ENCODE results near the gene ORC1.

ORC1 gene

DNA sequence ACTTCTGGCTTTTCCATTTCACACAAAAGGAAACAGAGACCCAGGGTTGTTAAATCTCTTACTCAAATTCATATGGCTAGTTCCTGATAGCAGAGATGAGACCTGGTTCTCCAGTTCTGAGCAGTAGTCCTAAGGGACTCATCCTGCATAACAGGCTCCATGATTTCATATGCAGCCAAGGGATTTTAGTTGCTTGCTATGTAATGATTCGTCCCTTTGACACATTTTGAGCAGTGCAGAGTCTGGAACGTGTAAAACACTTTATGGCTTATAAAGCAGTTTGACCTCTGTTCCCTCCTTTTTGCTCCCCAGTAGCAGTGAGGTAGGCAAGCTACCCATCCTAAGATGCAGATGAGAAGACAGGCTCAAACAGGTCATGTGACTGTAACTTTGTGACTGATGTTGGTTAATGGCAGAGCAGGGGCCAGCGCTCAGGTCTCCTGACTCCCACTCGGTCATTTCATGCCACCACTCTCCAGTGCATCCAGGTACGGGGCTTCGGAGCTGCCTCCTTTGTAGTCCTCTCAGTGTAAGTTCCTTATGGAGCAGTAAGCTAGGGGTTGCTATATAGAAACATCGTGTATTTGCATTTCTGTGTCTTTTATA lies 62.5 kb downstream of the ORC1 start:
- DNase-seq, result no peak

DNA sequence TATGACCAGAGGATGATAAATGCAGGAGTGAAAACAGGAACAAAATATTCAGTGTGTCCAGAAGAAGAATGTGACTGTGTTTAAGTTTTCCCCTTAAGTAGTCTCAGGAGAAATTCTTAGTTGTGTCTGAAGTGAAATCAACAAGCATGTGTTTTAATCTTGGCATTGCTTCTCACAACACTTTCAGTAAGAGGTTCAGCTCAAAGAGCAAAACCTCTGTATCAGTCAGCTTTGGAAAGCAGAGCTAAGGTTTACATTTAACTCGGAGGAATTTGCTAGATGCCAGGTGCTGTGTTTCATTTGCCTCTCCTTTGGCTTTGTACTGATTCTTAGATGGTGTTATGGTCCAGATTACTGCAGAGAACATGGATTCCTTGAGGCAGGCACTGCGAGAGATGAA lies 66.8 kb downstream of the ORC1 start:
- DNase-seq, result peak; percentile 3

DNA sequence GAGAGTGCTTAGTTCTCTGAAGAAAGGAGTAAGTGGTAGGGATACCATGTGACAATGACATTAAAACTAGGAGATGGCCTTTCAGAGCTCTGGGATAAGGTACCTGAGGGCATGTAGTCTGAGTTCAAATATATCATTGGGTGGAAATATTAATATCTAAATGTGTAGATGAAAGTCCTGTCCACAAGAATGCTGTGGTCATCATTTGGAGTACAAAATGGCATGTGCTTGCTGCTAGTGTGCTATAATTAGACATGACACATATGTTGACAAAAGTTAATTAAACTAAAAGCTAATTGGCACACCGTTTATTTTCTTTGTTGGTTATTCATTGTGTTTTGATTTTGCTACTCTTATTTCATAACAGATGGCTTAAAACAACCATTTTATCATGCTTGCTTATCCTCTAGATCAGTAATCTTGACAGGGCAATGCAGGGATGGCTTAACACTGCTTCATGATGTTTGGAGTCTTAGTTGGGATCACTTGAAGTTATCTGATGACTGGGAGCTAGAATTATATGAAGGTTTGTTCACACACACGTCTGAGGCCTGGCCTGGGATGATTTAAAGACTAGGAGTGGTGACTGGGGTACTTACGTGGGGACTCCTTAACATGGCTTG lies 69.2 kb downstream of the ORC1 start:
- DNase-seq, result no peak

DNA sequence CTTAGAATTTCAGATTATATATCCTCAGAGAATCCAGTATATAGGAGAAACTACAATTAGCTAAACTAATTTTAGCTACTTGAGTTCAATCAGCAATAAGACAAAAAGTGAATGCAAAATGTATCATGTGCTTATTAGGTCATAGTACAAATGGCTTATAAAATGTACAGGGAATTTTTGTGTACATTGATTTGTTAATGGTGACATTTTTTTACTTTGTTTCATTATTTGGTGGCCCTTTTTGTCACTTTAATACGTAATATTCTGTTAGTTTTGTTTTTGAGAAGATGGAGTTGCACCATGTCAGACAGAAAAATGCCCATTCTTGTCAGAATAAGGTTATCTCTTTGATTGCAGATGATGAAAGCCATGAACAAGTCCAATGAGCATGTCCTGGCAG lies 71.8 kb downstream of the ORC1 start:
- no peak for DNase-seq

DNA sequence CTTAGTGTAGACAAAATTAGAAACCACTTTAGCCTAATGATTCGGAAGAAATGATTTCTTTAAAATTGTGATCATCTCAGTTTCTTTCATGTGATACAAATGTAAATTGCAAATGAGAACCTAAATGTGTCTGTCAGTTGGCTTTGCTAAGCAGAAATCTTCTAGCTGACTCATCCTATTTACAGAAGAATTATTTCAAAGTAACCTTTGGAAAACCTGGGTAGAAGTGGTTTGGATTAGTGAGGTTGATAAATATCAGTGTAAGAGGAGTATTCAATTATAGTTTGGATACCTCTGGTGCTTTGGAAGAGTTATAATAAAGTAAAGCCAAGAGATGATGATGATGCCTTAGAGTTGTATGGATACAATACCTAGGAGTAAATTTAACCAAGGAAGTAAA lies 75.6 kb downstream of the ORC1 start:
- no peak for DNase-seq

DNA sequence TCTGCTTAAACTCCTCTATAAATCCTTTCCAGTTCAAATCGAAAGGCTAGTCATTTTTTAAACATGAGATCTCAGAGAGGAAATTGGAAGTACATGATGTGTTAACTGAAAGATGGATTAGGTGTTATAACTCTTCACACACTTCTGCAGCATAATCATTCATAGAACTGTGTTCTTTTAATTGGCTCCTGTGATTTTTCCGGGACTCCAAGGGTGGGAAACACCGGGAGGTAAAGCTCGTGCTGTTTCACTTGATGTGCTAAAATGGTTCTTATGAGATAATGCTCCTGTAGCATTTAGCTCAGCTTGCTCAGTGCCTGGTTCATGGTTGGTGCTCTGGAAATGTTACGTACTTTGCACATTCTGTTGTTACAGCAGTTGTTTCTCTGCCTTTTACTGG lies 78.4 kb downstream of the ORC1 start:
- no peak for DNase-seq

DNA sequence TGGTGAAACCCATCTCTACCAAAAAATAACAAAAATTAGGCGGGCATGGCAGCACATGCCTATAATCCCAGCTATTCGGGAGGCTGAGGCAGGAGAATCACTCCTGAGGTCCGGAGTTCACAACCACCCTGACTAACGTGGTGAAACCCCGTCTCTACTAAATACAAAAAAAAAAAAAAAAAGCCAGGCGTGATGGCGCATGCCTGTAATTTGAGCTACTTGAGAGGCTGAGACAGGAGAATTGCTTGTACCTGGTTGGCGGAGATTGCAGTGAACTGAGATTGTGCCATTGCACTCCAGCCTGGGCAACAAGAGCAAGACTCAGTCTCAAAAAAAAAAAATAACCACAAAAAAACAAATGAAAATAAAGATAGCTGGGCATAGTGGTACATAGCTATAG lies 80.5 kb downstream of the ORC1 start:
- peak; percentile 5 for DNase-seq
